Measurements from ENCODE around the gene RET.

- TF ChIP-seq CTCF (IDR thresholded peaks at IDR 0.05; ENCODE audit: low read depth, low read length, poor library complexity, severe bottlenecking) (no peak), EZH2phosphoT487 (IDR thresholded peaks at IDR 0.05; ENCODE audit: borderline replicate concordance, low read length) (no peak)
Measured at GRCh38 chr10:43053825-43054224, 23.0 kb upstream of the RET start.

All from DOHH2 (cell line).